Mammary epithelial cell (primary cell): Measurements from ENCODE around the gene TSR1.

Experiments used
- CTCF ChIP-seq, 2 donors: IDR thresholded peaks in 1 of 2; conservative IDR thresholded peaks in 1 of 2; 2 replicates each; pipeline ENCODE4 v1.5.1; 2011 to 2012; ENCODE audit warnings: inconsistent platforms in 2 of 2, low read length in 2 of 2, mild to moderate bottlenecking in 2 of 2, control low read depth in 1 of 2, low read depth in 1 of 2; ENCODE audit not compliant: insufficient read depth in 1 of 2; ENCODE audit errors: extremely low read depth in 1 of 2
- EZH2 ChIP-seq: IDR thresholded peaks from 2 replicates; pipeline ENCODE4 v1.6.1; 2012; ENCODE audit warnings: low read length, inconsistent platforms, borderline replicate concordance

GRCh38 chr17:2362881-2363280 is 26.6 kb upstream of the TSR1 start:
- TF ChIP-seq CTCF (conservative IDR thresholded peaks at IDR 0.05 in 1 of 2, IDR thresholded peaks at IDR 0.05 in 1 of 2; ENCODE audit: extremely low read depth in 1 of 2, insufficient read depth in 1 of 2, low read depth in 1 of 2, low read length in 2 of 2), result no peak
- no peak for TF ChIP-seq EZH2
